GM12878 (cell line): ENCODE data around the gene PSMB9.

Experiments
- CHD2 ChIP-seq: IDR thresholded peaks from 2 replicates; pipeline ENCODE4 v1.6.1; 2011; ENCODE audit warnings: low read depth, low read length, improper control_type of control experiment, borderline replicate concordance
- CREM ChIP-seq: IDR thresholded peaks from 2 replicates; pipeline ENCODE4 v1.6.1; 2014; ENCODE audit warnings: antibody characterized with exemption, low read depth
- CTCF ChIP-seq, 3 experiments: IDR thresholded peaks in 2 of 3; conservative IDR thresholded peaks in 1 of 3; 2 replicates each; pipeline ENCODE4 v1.5.1; 2011; ENCODE audit warnings: low read depth in 3 of 3, low read length in 3 of 3, mild to moderate bottlenecking in 3 of 3, control low read depth in 2 of 3, moderate library complexity in 2 of 3, inconsistent platforms in 1 of 3, mixed read lengths in 1 of 3; ENCODE audit not compliant: control insufficient read depth in 2 of 3, insufficient read depth in 1 of 3; ENCODE audit errors: extremely low read depth in 1 of 3
- NFIC ChIP-seq: IDR thresholded peaks from 2 replicates; pipeline ENCODE4 v1.6.1; 2012; ENCODE audit warnings: low read depth, mild to moderate bottlenecking, inconsistent platforms, low read length, moderate library complexity
- NR2F1 ChIP-seq: fragments of 450-650 bp; conservative IDR thresholded peaks from 2 replicates; pipeline ENCODE4 v1.6.1; 2017; ENCODE audit warnings: mild to moderate bottlenecking
- PBX3 ChIP-seq: IDR thresholded peaks from 2 replicates; pipeline ENCODE4 v1.6.1; 2011; ENCODE audit warnings: mild to moderate bottlenecking, low read depth, low read length, moderate library complexity; ENCODE audit not compliant: insufficient replicate concordance
- SPI1 ChIP-seq: IDR thresholded peaks from 2 replicates; pipeline ENCODE4 v1.6.1; 2011; ENCODE audit warnings: low read depth, mild to moderate bottlenecking, low read length, moderate library complexity, borderline replicate concordance; ENCODE audit not compliant: insufficient read depth

- TF ChIP-seq CTCF (IDR thresholded peaks at IDR 0.05 in 2 of 3, conservative IDR thresholded peaks at IDR 0.05 in 1 of 3; ENCODE audit: control insufficient read depth in 2 of 3, extremely low read depth in 1 of 3, insufficient read depth in 1 of 3, low read depth in 3 of 3, low read length in 3 of 3) = no peak
- TF ChIP-seq SPI1 = no peak
- no peak for TF ChIP-seq NFIC
- no peak for TF ChIP-seq NR2F1
- no peak for TF ChIP-seq CREM
- no peak for TF ChIP-seq CHD2
- TF ChIP-seq PBX3 = no peak
Measured at GRCh38 chr6:32830936-32831335, 23.1 kb upstream of the PSMB9 start.
